IPS DF 6.9 (cell line): ENCODE results near the gene WSCD2.

Experiments used
- DNase-seq: peaks from one replicate; pipeline ENCODE4 v3.0.0-alpha.2; 2013; ENCODE audit warnings: low read depth, low spot score
- H3K27ac ChIP-seq: one replicate; pipeline ENCODE4 v1.5.1; 2013; ENCODE audit warnings: low read length, control low read depth
- H3K27me3 ChIP-seq: 2 replicates; pipeline ENCODE4 v1.6.1; 2013; ENCODE audit warnings: mild to moderate bottlenecking, low read length; ENCODE audit not compliant: control insufficient read depth, insufficient read depth
- H3K36me3 ChIP-seq: 2 replicates; pipeline ENCODE4 v1.6.1; 2013; ENCODE audit warnings: low read length; ENCODE audit not compliant: control insufficient read depth, insufficient read depth
- H3K4me1 ChIP-seq: 2 replicates; pipeline ENCODE4 v1.6.1; 2013; ENCODE audit warnings: low read length; ENCODE audit not compliant: control insufficient read depth, insufficient read depth
- H3K4me3 ChIP-seq: 2 replicates; pipeline ENCODE4 v1.5.1; 2013; ENCODE audit warnings: mild to moderate bottlenecking, low read length
- H3K9me3 ChIP-seq: 2 replicates; pipeline ENCODE4 v1.6.1; 2013; ENCODE audit warnings: low read length, inconsistent platforms; ENCODE audit not compliant: control insufficient read depth, insufficient read depth
- WGBS: extraction: QIAGEN DNeasy Blood & Tissue Kit; methylation state at CpG from one replicate; pipeline ENCODE4 v1.1.7; 2013; ENCODE audit warnings: mixed read lengths, missing lambda C conversion rate; ENCODE audit not compliant: insufficient read length, insufficient coverage; 5-methylcytosine and 5-hydroxymethylcytosine counted together

The WSCD2 gene

DNA sequence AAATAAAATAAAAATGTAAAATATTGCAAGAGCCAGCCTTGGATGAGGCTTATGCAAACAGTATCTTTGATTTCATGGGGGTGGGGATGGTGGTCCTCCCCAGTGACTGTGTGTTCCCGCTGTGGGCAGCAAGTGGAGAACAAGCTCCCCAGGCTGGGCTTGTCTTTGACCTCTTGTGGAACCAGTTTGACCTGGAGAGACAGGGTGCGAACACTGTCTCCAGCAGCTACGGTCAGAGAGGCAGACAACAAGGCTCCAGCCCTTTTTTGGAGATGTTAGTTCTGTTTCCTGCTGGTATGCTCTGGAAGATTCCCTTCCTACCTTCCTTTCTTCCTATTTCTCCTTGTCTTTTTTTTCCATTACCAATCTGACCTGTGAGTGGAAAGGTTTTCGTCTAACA is 21.8 kb upstream of the WSCD2 start:
- H3K4me3 ChIP-seq = no peak overlapping the region
- H3K4me1 ChIP-seq = no peaks in the 10 kb centered on the region; the same call in 1 of the 2 replicates
- no peak overlapping the region for H3K27ac ChIP-seq
- no CpG with 5 or more reads among the region's 4 CpGs for WGBS
- H3K36me3 ChIP-seq = no peaks in the 10 kb centered on the region
- DNase-seq = no peak
- H3K27me3 ChIP-seq = no peaks in the 10 kb centered on the region
- H3K9me3 ChIP-seq = no peaks in the 10 kb centered on the region

DNA sequence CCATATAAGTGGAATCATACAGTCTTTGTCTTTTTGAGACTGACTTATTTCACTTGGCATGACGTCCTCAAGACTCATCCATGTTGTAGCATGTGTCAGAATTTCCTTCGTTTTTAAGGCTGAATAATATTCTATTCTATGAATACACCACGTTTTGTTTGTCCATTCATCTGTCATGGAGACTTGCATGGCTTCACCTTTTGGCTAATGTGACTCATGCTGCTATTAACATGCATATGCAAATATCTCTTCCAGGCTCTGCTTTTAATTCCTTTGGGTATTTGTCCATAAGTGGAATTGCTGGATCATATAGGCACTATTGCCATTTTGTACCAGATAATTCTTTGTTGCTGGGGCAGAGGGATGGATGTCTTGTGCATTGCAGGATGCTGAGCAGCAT is 19.6 kb upstream of the WSCD2 start:
- Histone ChIP-seq H3K27ac (no peak overlapping the region), H3K27me3 (no peaks in the 10 kb centered on the region), H3K36me3 (no peaks in the 10 kb centered on the region), H3K9me3 (no peaks in the 10 kb centered on the region), H3K4me1 (no peaks in the 10 kb centered on the region; the same call in 1 of the 2 replicates), H3K4me3 (no peak overlapping the region)
- DNase-seq = no peak
- no CpG with 5 or more reads among the region's 3 CpGs for WGBS

DNA sequence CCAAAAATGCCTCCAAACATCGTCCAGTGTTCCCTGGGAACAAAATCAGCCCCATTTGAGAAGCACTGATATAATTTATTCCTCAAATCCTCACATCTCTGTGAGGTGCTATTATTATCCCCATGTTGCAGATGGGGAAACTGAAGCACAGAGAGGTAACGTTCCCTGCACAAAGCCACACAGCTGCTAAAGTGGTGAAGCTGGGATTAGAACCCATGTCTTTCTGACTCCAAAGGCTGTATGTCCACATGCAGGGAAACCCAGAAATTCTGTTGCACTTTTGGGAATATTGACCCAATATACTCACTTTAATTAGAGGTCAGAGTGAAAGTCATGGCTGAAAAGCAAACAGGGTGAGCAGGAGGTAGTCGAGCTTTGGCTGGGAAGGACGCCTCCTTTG is 19.1 kb upstream of the WSCD2 start:
- DNase-seq = no peak
- no peaks in the 10 kb centered on the region for H3K27me3 ChIP-seq
- no peak overlapping the region for H3K27ac ChIP-seq
- no peaks in the 10 kb centered on the region for H3K36me3 ChIP-seq
- no CpG with 5 or more reads among the region's 4 CpGs for WGBS
- H3K4me1 ChIP-seq = no peaks in the 10 kb centered on the region; the same call in 1 of the 2 replicates
- no peak overlapping the region for H3K4me3 ChIP-seq
- no peaks in the 10 kb centered on the region for H3K9me3 ChIP-seq

DNA sequence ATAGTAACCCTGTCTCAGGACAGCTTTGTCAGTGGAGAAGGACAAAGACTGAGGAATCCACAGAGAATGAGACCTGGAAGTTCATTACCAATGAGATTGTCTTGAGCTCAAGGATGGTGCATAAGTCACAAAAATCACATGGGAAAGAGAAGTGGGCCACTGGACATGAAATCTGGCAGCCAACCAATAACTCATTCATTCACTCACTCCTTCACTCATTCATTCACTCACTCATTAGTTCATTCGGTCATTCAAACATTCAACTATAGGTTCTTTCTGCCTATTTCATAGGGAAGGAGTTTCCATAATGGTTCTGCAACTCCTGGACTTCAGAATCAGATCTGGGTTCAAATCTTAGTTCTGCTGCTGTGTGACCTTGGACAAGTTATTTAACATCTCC is 18.2 kb upstream of the WSCD2 start:
- DNase-seq = no peak
- Histone ChIP-seq H3K4me1 (peaks cover 1% of the 10 kb centered on the region; the same call in 1 of the 2 replicates), H3K36me3 (no peaks in the 10 kb centered on the region), H3K4me3 (no peak overlapping the region), H3K27me3 (no peaks in the 10 kb centered on the region), H3K27ac (no peak overlapping the region), H3K9me3 (no peaks in the 10 kb centered on the region)
- WGBS = 100% methylated on average over 1 of the region's 1 CpG

DNA sequence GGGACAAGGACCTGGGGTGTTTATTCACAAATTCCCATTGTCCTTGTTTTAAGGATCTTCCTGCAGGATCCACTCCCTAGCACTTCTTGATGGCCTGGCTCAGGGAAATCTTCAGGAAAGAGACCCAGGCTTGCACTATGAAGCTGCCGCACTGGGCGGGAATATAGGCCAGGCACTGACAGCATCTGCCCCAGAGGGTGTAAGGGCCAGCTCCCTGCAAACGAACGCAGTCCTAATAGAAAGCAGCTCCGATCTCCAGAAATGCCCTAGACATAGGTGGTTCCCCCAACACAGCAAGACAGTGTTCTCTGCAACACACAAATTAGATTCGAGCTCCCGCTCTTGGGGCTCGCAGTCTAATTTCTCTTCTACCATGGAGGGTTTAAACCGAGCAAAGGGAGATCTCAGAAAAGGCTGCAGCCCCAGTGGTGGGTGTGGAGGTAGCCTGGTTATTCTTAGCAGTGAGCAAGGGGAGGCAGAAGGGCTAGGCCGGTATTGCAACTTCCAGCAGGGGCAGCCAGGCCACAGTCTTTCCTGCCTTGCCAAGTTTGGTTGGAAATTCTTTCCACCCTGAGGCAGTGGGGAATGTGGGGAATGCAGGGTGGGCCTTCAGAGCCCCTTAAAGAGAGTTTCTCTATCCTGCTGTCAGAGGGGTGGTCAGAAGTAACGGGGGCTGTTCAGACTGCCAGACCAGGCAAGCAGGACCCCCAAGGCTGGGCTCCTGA is 16.1 kb upstream of the WSCD2 start:
- Histone ChIP-seq H3K9me3 (no peaks in the 10 kb centered on the region), H3K27me3 (no peaks in the 10 kb centered on the region), H3K4me1 (peaks cover 1% of the 10 kb centered on the region; the same call in 1 of the 2 replicates), H3K36me3 (no peaks in the 10 kb centered on the region), H3K4me3 (no peak overlapping the region), H3K27ac (no peak overlapping the region)
- WGBS = no CpG with 5 or more reads among the region's 11 CpGs
- DNase-seq = no peak

DNA sequence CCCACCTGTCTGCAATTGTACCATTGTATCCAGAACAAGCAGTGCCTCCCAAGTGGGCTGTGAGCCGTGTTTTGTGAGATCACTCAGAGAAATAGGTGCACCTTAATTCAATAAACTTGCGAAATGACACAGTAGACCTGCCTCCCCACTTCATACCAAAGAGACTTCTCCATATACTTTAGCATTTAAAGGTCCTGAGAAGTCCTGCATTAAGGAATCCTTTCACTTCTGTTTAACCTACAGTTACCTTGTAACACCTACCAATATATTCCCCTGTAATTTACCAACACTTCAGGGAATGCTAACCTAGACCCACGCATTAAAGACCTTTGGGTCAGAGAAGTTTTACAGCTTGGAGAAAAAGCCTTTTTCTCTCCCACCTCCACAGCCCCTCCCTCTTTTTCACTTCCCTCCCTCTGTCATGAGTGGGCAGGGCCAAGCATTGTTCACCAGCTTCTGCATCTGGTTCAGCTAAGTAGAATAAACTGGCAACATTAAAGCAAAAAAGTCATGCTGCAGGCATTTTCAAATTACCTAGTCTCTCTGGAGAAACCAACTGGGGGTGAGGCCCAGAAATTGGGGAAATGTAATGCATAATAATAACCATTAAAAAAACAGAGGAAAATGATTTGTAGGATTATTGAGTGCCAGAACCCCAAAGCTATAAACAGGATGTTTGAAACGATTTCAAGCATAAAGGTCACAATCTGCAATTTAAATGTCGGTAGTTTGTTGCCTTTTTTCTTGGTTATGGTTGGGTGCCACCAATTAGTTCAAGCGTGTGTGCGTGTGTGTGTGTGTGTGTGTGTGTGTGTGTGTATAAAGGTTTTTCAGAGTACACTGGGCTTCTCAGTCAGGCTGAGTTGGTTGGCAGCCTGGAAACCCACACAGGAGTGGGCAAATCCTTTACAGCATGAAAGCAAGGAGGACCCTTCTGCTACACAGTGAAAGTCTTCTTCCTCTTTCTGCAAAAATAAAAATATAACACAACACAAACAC is 13.7 kb upstream of the WSCD2 start:
- H3K9me3 ChIP-seq = no peaks in the 10 kb centered on the region
- no peak for DNase-seq
- peaks cover 1% of the 10 kb centered on the region; the same call in 1 of the 2 replicates for H3K4me1 ChIP-seq
- H3K4me3 ChIP-seq = no peak overlapping the region
- WGBS = no CpG with 5 or more reads among the region's 7 CpGs
- no peak overlapping the region for H3K27ac ChIP-seq
- H3K27me3 ChIP-seq = no peaks in the 10 kb centered on the region
- H3K36me3 ChIP-seq = no peaks in the 10 kb centered on the region

DNA sequence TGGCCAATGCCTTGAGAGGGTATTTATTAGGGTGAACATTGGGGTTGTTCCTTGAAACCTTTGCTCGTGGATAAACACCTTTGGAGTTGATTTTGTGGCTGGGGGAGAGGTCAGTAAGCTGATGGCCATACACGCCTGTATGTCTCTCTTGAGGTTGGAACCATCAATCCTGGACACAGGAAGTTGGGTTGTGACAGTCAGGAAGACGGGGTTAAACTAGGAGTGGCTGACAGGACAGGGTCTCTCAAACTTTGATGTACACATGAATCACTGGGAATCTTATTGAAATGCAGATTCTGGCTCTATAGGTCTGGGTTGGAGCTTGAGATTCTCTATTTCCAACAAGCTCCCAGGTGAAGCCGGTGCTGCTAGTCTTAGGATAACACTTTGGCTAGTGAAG is 12.8 kb upstream of the WSCD2 start:
- H3K27me3 ChIP-seq = no peaks in the 10 kb centered on the region
- DNase-seq = no peak
- no peaks in the 10 kb centered on the region for H3K9me3 ChIP-seq
- no peak overlapping the region for H3K4me3 ChIP-seq
- H3K27ac ChIP-seq = no peak overlapping the region
- H3K4me1 ChIP-seq = peaks cover 3% of the 10 kb centered on the region; the same call in 1 of the 2 replicates
- H3K36me3 ChIP-seq = no peaks in the 10 kb centered on the region
- no CpG with 5 or more reads among the region's 4 CpGs for WGBS

DNA sequence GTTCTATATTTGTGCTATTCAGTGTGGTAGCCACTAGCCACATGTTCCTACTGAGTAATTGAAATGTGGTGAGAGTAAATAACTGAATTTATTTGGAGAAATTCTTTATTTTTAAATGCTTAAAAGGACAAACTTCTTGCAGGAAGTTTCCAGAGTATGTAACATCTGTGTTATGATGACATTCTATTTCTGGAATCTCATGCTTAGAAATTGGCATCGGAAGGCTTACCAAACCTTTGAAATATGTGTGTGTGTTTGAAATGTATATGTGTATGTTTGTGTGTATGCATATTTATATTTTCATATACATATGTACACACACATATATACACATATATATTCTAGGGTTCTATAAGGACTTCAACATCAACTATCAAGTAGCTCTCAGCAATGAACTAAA is 12.4 kb upstream of the WSCD2 start:
- no peak overlapping the region for H3K4me3 ChIP-seq
- no peak for DNase-seq
- no peaks in the 10 kb centered on the region for H3K27me3 ChIP-seq
- H3K27ac ChIP-seq = no peak overlapping the region
- H3K36me3 ChIP-seq = no peaks in the 10 kb centered on the region
- WGBS = no CpG with 5 or more reads among the region's 1 CpG
- peaks cover 3% of the 10 kb centered on the region; the same call in 1 of the 2 replicates for H3K4me1 ChIP-seq
- H3K9me3 ChIP-seq = no peaks in the 10 kb centered on the region

DNA sequence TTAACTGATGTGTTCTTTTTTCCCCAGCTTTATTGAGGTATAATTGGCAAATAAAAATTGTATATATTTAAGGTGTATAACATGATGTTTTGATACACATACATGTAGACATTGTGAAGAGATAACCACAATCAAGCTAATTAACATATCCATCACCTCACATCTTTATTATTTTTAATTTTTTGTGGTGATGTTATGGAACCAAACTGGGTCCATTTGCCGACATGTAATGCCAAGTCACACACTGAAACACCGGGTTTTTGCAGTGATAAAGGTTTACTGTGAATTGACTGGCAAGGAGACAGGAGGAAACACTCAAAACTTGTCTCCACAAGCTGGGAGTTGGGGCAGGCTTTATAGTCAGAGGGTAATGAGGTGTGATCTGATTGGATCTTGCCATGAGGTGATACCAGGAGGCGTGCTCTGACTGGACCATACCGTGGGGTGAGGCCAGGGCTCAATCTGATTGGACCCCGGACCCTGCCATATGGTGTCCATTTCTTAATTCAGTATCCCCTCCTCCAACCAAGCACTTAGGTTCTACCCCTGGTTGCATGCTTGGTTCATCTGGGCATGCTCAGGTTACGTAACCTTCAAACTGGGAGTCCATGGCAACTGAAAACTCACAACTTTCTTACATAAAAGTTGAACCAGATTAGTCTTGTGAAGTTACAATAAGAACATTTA is 11.8 kb upstream of the WSCD2 start:
- Histone ChIP-seq H3K27me3 (no peaks in the 10 kb centered on the region), H3K36me3 (no peaks in the 10 kb centered on the region), H3K9me3 (no peaks in the 10 kb centered on the region), H3K4me3 (no peak overlapping the region), H3K4me1 (peaks cover 3% of the 10 kb centered on the region; the same call in 1 of the 2 replicates), H3K27ac (no peak overlapping the region)
- DNase-seq = no peak
- no CpG with 5 or more reads among the region's 6 CpGs for WGBS

DNA sequence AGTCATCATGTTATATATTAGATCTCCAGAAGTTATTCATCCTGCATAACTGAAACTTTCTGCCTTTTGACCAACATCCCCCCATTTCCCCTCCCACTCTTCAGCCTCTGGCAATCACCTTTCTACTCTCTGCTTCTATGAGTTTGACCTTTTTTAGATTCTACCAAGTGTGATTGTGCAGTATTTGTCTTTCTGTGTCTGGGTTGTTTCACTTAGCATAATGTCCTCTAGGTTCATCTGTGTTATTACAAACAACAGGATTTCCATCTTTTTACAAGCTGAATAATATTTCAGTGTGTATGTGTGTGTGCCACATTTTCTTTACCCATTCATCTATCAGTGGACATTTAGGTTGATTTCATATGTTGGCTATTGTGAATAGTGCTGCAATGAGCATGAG is 11.2 kb upstream of the WSCD2 start:
- no peaks in the 10 kb centered on the region for H3K27me3 ChIP-seq
- no peak overlapping the region for H3K27ac ChIP-seq
- no peak for DNase-seq
- H3K36me3 ChIP-seq = no peaks in the 10 kb centered on the region
- H3K4me3 ChIP-seq = no peak overlapping the region
- peaks cover 3% of the 10 kb centered on the region; the same call in 1 of the 2 replicates for H3K4me1 ChIP-seq
- no peaks in the 10 kb centered on the region for H3K9me3 ChIP-seq
